Measurements from ENCODE around the gene RPP21.

RPP21 gene

GRCh38 chr6:30312676-30313321 is 32.2 kb upstream of the RPP21 start:
- Histone ChIP-seq H4K20me1 (ENCODE audit: low read depth, low read length) (peaks cover 32% of the 10 kb centered on the region), H3K9ac (ENCODE audit: low read length) (no peak overlapping the region), H3K27ac (ENCODE audit: low read depth, low read length) (no peak overlapping the region), H2AFZ (ENCODE audit: low read depth, low read length, severe bottlenecking) (no peak overlapping the region), H3K9me2 (replicated peaks; ENCODE audit: insufficient read depth, low read length) (no peaks in the 10 kb centered on the region), H3F3A (ENCODE audit: insufficient read depth) (no peaks in the 10 kb centered on the region), H3K9me3 (ENCODE audit: insufficient read depth, low read length) (no peaks in the 10 kb centered on the region), H3K36me3 (ENCODE audit: low read length) (peaks cover 39% of the 10 kb centered on the region; the same call in 1 of the 2 replicates), H3K79me2 (ENCODE audit: insufficient read depth, low read length) (peaks cover 91% of the 10 kb centered on the region), H3K27me3 (ENCODE audit: low read length) (no peaks in the 10 kb centered on the region), H3K4me3 (ENCODE audit: insufficient read depth, low read length, poor library complexity, severe bottlenecking) (no peak overlapping the region), H3K4me2 (ENCODE audit: low read depth, low read length, poor library complexity, severe bottlenecking) (no peak overlapping the region)
- no peak for TF ChIP-seq CTCF (IDR thresholded peaks at IDR 0.05; ENCODE audit: insufficient read depth, low read length, poor library complexity, severe bottlenecking)
- TF ChIP-seq EZH2phosphoT487 (conservative IDR thresholded peaks at IDR 0.05; ENCODE audit: low read length), result no peak

GRCh38 chr6:30315156-30315555 is 29.8 kb upstream of the RPP21 start:
- no peak overlapping the region for H3K27ac ChIP-seq (ENCODE audit: low read depth, low read length)
- no peaks in the 10 kb centered on the region for H3K27me3 ChIP-seq (ENCODE audit: low read length)
- peaks cover 48% of the 10 kb centered on the region for H4K20me1 ChIP-seq (ENCODE audit: low read depth, low read length)
- TF ChIP-seq CTCF (IDR thresholded peaks at IDR 0.05; ENCODE audit: insufficient read depth, low read length, poor library complexity, severe bottlenecking), result no peak
- no peak for TF ChIP-seq EZH2phosphoT487 (conservative IDR thresholded peaks at IDR 0.05; ENCODE audit: low read length)
- peaks cover 95% of the 10 kb centered on the region for H3K79me2 ChIP-seq (ENCODE audit: insufficient read depth, low read length)
- H3K9me3 ChIP-seq (ENCODE audit: insufficient read depth, low read length), result no peaks in the 10 kb centered on the region
- H3K9ac ChIP-seq (ENCODE audit: low read length), result no peak overlapping the region
- peaks cover 31% of the 10 kb centered on the region; the same call in 1 of the 2 replicates for H3K36me3 ChIP-seq (ENCODE audit: low read length)
- no peaks in the 10 kb centered on the region for H3K9me2 ChIP-seq (replicated peaks; ENCODE audit: insufficient read depth, low read length)
- no peaks in the 10 kb centered on the region for H3F3A ChIP-seq (ENCODE audit: insufficient read depth)
- no peak overlapping the region for H3K4me2 ChIP-seq (ENCODE audit: low read depth, low read length, poor library complexity, severe bottlenecking)
- no peak overlapping the region for H3K4me3 ChIP-seq (ENCODE audit: insufficient read depth, low read length, poor library complexity, severe bottlenecking)
- H2AFZ ChIP-seq (ENCODE audit: low read depth, low read length, severe bottlenecking), result no peak overlapping the region

GRCh38 chr6:30317913-30318589 is 26.9 kb upstream of the RPP21 start:
- Histone ChIP-seq H3K4me2 (ENCODE audit: low read depth, low read length, poor library complexity, severe bottlenecking) (no peak overlapping the region), H3K4me3 (ENCODE audit: insufficient read depth, low read length, poor library complexity, severe bottlenecking) (no peak overlapping the region), H3F3A (ENCODE audit: insufficient read depth) (no peaks in the 10 kb centered on the region), H3K79me2 (ENCODE audit: insufficient read depth, low read length) (peaks cover 100% of the 10 kb centered on the region), H4K20me1 (ENCODE audit: low read depth, low read length) (peaks cover 71% of the 10 kb centered on the region), H3K36me3 (ENCODE audit: low read length) (peaks cover 27% of the 10 kb centered on the region; the same call in 1 of the 2 replicates), H3K27ac (ENCODE audit: low read depth, low read length) (no peak overlapping the region), H3K9me2 (replicated peaks; ENCODE audit: insufficient read depth, low read length) (no peaks in the 10 kb centered on the region), H3K27me3 (ENCODE audit: low read length) (no peaks in the 10 kb centered on the region), H3K9ac (ENCODE audit: low read length) (no peak overlapping the region), H3K9me3 (ENCODE audit: insufficient read depth, low read length) (no peaks in the 10 kb centered on the region), H2AFZ (ENCODE audit: low read depth, low read length, severe bottlenecking) (no peak overlapping the region)
- TF ChIP-seq CTCF (IDR thresholded peaks at IDR 0.05; ENCODE audit: insufficient read depth, low read length, poor library complexity, severe bottlenecking) (no peak), EZH2phosphoT487 (conservative IDR thresholded peaks at IDR 0.05; ENCODE audit: low read length) (no peak)

Data from SU-DHL-6 (cell line).